ENCODE results near the gene SNX13.
"Not testable (repeated sequence)": the region's sequence is repeated elsewhere in the genome, so short reads cannot be mapped to it uniquely, and the experiment has no call there.

The SNX13 gene

GRCh38 chr7:17852361-17852760, 87.9 kb downstream of the SNX13 start:
- in situ Hi-C loops (cut with HindIII; ENCODE audit: low sequenced_read_pairs) = no loop called here

- in situ Hi-C loops (cut with HindIII; ENCODE audit: low sequenced_read_pairs) = no loop called here
Measured at GRCh38 chr7:17849504-17849903, 90.8 kb downstream of the SNX13 start.

GRCh38 chr7:17848516-17848915, 91.8 kb downstream of the SNX13 start:
- in situ Hi-C loops (cut with HindIII; ENCODE audit: low sequenced_read_pairs) = no loop called here

- in situ Hi-C loops (cut with HindIII; ENCODE audit: low sequenced_read_pairs) = no loop called here
Measured at GRCh38 chr7:17846935-17847334, 93.4 kb downstream of the SNX13 start.

GRCh38 chr7:17845197-17845547, 95.1 kb downstream of the SNX13 start:
- in situ Hi-C loops (cut with HindIII; ENCODE audit: low sequenced_read_pairs) = no loop called here

- in situ Hi-C loops (cut with HindIII; ENCODE audit: low sequenced_read_pairs) = no loop called here
Measured at GRCh38 chr7:17844514-17845196, 95.6 kb downstream of the SNX13 start.

- in situ Hi-C loops (cut with HindIII; ENCODE audit: low sequenced_read_pairs) = no loop called here
Measured at GRCh38 chr7:17844022-17844421, 96.3 kb downstream of the SNX13 start.

- in situ Hi-C loops (cut with HindIII; ENCODE audit: low sequenced_read_pairs) = no loop called here
Measured at GRCh38 chr7:17843041-17843440, 97.3 kb downstream of the SNX13 start.

GRCh38 chr7:17832820-17833355, 107.4 kb downstream of the SNX13 start:
- in situ Hi-C loops (cut with HindIII; ENCODE audit: low sequenced_read_pairs) = no loop called here

GRCh38 chr7:17832242-17832641, 108.1 kb downstream of the SNX13 start:
- in situ Hi-C loops (cut with HindIII; ENCODE audit: low sequenced_read_pairs) = no loop called here

GRCh38 chr7:17830206-17830605, 110.1 kb downstream of the SNX13 start:
- in situ Hi-C loops (cut with HindIII; ENCODE audit: low sequenced_read_pairs) = no loop called here

GRCh38 chr7:17829001-17829400, 111.3 kb downstream of the SNX13 start:
- in situ Hi-C loops (cut with HindIII; ENCODE audit: low sequenced_read_pairs) = no loop called here

GRCh38 chr7:17822547-17823173, 117.6 kb downstream of the SNX13 start:
- in situ Hi-C loops (cut with HindIII; ENCODE audit: low sequenced_read_pairs) = no loop called here

- in situ Hi-C loops (cut with HindIII; ENCODE audit: low sequenced_read_pairs) = no loop called here
Measured at GRCh38 chr7:17816903-17817302, 123.4 kb downstream of the SNX13 start.

- in situ Hi-C loops (cut with HindIII; ENCODE audit: low sequenced_read_pairs) = no loop called here
Measured at GRCh38 chr7:17815318-17815717, 125.0 kb downstream of the SNX13 start.

GRCh38 chr7:17814058-17814457, 126.2 kb downstream of the SNX13 start:
- in situ Hi-C loops (cut with HindIII; ENCODE audit: low sequenced_read_pairs) = no loop called here

GRCh38 chr7:17809215-17809614, 131.1 kb downstream of the SNX13 start:
- in situ Hi-C loops (cut with HindIII; ENCODE audit: low sequenced_read_pairs) = not testable (repeated sequence)

- in situ Hi-C loops (cut with HindIII; ENCODE audit: low sequenced_read_pairs) = no loop called here
Measured at GRCh38 chr7:17807242-17807641, 133.1 kb downstream of the SNX13 start.

- in situ Hi-C loops (cut with HindIII; ENCODE audit: low sequenced_read_pairs) = no loop called here
Measured at GRCh38 chr7:17806631-17807030, 133.7 kb downstream of the SNX13 start.

GRCh38 chr7:17802056-17802455, 138.2 kb downstream of the SNX13 start:
- in situ Hi-C loops (cut with HindIII; ENCODE audit: low sequenced_read_pairs) = no loop called here

GRCh38 chr7:17792075-17792936, 148.0 kb downstream of the SNX13 start:
- in situ Hi-C loops (cut with HindIII; ENCODE audit: low sequenced_read_pairs) = no loop called here

- in situ Hi-C loops (cut with HindIII; ENCODE audit: low sequenced_read_pairs) = no loop called here
Measured at GRCh38 chr7:17787257-17787656, 153.0 kb downstream of the SNX13 start.

Data from endothelial cell of hepatic sinusoid (primary cell).